Activated CD4-positive, alpha-beta memory T cell treated with anti-CD3 and anti-CD28 coated beads for 36 hours (primary cell): ENCODE data around the gene CEP112. TPM values are rescaled to one million over a fixed set of nuclear protein-coding genes. Genes with fewer than 3 reads are reported as not detected.

Source experiments
- CTCF ChIA-PET: fragments of 350-600 bp; sonication (Branson Sonifier 250); formaldehyde crosslinking; loops from one replicate; lab custom pipeline; 2021; ENCODE audit warnings: antibody characterized with exemption, inconsistent platforms; lab: Charles Lee
- POLR2A ChIA-PET: fragments of 350-600 bp; sonication (Branson Sonifier 250); formaldehyde crosslinking; loops from one replicate; lab custom pipeline; 2021; ENCODE audit warnings: antibody characterized with exemption; lab: Charles Lee
- DNase-seq: peaks from one replicate; pipeline ENCODE4 v3.0.0-alpha.2; 2020
- H3K27ac Mint-ChIP-seq: one replicate; pipeline ENCODE4 v1.8.0; 2021; ENCODE audit warnings: mixed read lengths
- H3K27me3 Mint-ChIP-seq: one replicate; pipeline ENCODE4 v1.8.0; 2021; ENCODE audit warnings: mixed read lengths
- H3K36me3 Mint-ChIP-seq: one replicate; pipeline ENCODE4 v1.8.0; 2021; ENCODE audit warnings: mixed read lengths
- H3K4me1 Mint-ChIP-seq: one replicate; pipeline ENCODE4 v1.8.0; 2021; ENCODE audit warnings: low read depth, mixed read lengths
- H3K4me3 Mint-ChIP-seq: one replicate; pipeline ENCODE4 v1.8.0; 2021; ENCODE audit warnings: mild to moderate bottlenecking, mixed read lengths
- H3K9me3 Mint-ChIP-seq: one replicate; pipeline ENCODE4 v1.8.0; 2021; ENCODE audit warnings: mixed read lengths
- intact Hi-C: fragments of 100-400 bp; cut with micrococcal nuclease; formaldehyde crosslinking; loops from one replicate; pipeline ENCODE4 v1.15.1; 2023
- total RNA-seq, 2 experiments: library from RNA; stranded (reverse); gene quantifications; one replicate each; pipeline ENCODE4 v1.2.3, GENCODE V29; 2021

CEP112 gene
- total RNA-seq, 2 experiments from 2014 or later: 3.3 to 3.7 TPM

DNA sequence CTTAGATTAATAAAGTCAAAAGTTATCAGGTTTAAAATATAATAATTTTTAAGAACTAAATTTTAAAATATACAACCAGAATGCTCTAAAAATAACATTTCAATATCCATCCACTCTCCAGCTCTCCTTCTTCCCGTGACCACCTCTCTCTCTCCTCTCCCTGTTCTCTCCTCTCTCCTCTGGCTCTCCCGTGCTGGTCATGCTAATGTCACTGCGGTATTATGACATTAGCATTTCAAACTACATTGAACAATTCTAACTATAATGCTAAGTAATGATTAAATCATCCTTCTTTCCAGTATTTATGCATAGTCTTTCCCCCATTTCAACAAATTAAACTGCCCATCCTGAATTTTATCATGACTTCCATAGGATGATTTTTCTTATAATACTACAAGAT, 154.7 kb downstream of the CEP112 start:
- Mint-ChIP-seq H3K27ac (no peak overlapping the region), H3K4me3 (no peak overlapping the region), H3K27me3 (no peaks in the 10 kb centered on the region), H3K9me3 (no peaks in the 10 kb centered on the region), H3K4me1 (peaks cover 4% of the 10 kb centered on the region), H3K36me3 (no peaks in the 10 kb centered on the region)
- POLR2A ChIA-PET: no interaction called here
- DNase-seq: no peak
- CTCF ChIA-PET: no interaction called here
- intact Hi-C loops: no loop called here

DNA sequence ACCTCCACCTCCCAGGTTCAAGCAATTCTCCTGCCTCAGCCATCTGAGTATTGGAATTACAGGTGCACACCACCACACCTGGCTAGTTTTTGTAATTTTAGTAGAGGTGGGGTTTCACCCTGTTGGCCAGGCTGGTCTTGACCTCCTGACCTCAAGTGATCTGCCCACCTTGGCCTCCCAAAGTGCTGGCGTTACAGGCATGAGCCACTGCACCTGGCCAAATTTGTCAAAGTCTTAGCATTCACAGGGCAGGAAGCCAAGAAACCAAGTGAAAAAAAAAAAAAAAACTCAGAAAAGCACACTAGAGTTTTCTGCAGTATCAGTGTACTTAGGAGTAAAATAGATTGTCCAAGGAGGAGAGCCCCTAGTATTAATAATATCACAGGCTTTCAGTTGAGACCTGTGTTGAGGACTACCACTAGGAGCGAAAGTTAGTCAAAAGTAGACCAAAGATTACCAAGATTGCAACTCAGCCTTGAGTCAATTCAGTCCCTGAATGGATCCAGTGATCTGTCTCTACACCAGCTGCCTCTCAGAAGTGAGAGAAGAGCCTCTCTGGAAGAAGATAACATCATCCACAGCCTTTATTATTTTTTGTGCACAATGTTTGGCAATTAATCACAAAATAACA, 159.7 kb downstream of the CEP112 start:
- intact Hi-C loops: no loop called here
- H3K4me3 Mint-ChIP-seq: no peak overlapping the region
- H3K4me1 Mint-ChIP-seq: peaks cover 6% of the 10 kb centered on the region
- no peaks in the 10 kb centered on the region for H3K9me3 Mint-ChIP-seq
- no peak overlapping the region for H3K27ac Mint-ChIP-seq
- H3K27me3 Mint-ChIP-seq: no peaks in the 10 kb centered on the region
- DNase-seq: no peak
- ChIA-PET POLR2A (no interaction called here), CTCF (interaction anchor here (1.6 kb wide), 1 partner anchor 800 kb away, joined by 4 read pairs; no protein-coding TSS in a partner anchor)
- no peaks in the 10 kb centered on the region for H3K36me3 Mint-ChIP-seq

DNA sequence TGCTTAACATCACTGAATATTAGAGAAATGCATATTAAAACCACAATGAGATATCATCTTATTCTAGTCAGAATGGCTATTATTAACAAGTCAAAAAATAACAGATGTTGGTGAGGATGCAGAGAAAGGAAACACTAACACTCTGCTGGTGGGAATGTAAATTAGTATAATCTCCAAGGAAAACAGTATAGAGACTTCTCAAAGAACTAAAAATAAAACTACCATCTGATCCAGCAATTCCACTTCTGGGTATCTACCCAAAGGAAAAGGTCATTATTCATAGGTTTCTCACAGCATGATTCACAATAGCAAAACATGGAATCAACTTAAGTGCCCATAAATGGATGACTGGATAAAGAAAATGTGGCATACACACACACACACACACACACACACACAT, 166.4 kb downstream of the CEP112 start:
- Mint-ChIP-seq H3K27me3 (peaks cover 2% of the 10 kb centered on the region), H3K9me3 (peaks cover 24% of the 10 kb centered on the region), H3K36me3 (peaks cover 17% of the 10 kb centered on the region), H3K27ac (no peak overlapping the region), H3K4me1 (no peaks in the 10 kb centered on the region), H3K4me3 (no peak overlapping the region)
- CTCF ChIA-PET: no interaction called here
- no peak for DNase-seq
- intact Hi-C loops: no loop called here
- POLR2A ChIA-PET: no interaction called here

DNA sequence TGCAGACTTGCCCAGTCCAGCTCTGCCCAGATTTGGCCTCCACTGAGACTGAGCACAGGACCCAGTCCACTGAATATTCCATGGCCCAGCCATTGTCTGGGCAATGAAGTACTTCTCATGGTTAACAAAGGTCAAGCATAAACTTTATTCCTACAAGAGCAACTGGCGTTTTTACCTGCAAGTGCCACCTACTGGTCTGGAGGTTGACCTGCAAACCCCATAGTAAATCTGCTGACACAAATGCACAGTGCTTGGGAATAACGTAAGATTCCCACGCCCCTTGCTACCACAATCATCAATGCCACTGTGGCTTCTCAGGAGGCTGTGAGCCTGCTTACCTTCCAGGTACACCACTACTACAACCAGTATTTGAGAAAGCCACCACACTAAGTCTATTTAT, 170.2 kb downstream of the CEP112 start:
- no peak for DNase-seq
- CTCF ChIA-PET: interaction anchor here (0.6 kb wide), 1 partner anchor 136 kb away, joined by 3 read pairs; no protein-coding TSS in a partner anchor
- intact Hi-C loops: no loop called here
- H3K27ac Mint-ChIP-seq: no peak overlapping the region
- no peak overlapping the region for H3K4me3 Mint-ChIP-seq
- POLR2A ChIA-PET: no interaction called here
- H3K36me3 Mint-ChIP-seq: peaks cover 17% of the 10 kb centered on the region
- peaks cover 24% of the 10 kb centered on the region for H3K9me3 Mint-ChIP-seq
- peaks cover 2% of the 10 kb centered on the region for H3K27me3 Mint-ChIP-seq
- no peaks in the 10 kb centered on the region for H3K4me1 Mint-ChIP-seq

GRCh38 chr17:66018786-66019185, 173.1 kb downstream of the CEP112 start:
- CTCF ChIA-PET: no interaction called here
- no peak for DNase-seq
- Mint-ChIP-seq H3K4me3 (no peak overlapping the region), H3K27ac (no peak overlapping the region), H3K27me3 (peaks cover 14% of the 10 kb centered on the region), H3K36me3 (peaks cover 9% of the 10 kb centered on the region), H3K4me1 (no peaks in the 10 kb centered on the region), H3K9me3 (peaks cover 10% of the 10 kb centered on the region)
- POLR2A ChIA-PET: no interaction called here
- intact Hi-C loops: no loop called here

DNA sequence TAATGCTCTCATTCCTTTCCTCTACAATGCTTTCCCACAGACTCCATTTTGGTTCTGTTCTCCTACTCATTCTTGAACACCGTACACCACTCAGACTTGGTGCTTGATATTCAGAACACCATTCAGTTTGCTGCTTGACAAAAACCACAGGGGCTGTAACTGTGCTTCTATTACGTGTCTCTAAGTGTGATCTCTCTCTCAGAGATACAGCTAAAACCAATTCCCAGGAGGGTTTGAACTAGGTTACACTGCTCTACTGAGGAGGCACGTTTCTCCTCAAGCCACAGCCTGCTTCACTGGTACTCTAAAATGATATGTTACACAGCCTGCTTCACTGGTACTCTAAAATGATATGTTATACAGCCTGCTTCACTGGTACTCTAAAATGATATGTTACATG, 175.7 kb downstream of the CEP112 start:
- intact Hi-C loops: no loop called here
- Mint-ChIP-seq H3K27me3 (peaks cover 15% of the 10 kb centered on the region), H3K9me3 (no peaks in the 10 kb centered on the region), H3K27ac (no peak overlapping the region), H3K36me3 (no peaks in the 10 kb centered on the region), H3K4me3 (no peak overlapping the region), H3K4me1 (no peaks in the 10 kb centered on the region)
- DNase-seq: no peak
- ChIA-PET CTCF (no interaction called here), POLR2A (no interaction called here)

GRCh38 chr17:66008680-66009079, 183.3 kb downstream of the CEP112 start:
- Mint-ChIP-seq H3K4me3 (no peak overlapping the region), H3K27ac (no peak overlapping the region), H3K9me3 (peaks cover 9% of the 10 kb centered on the region), H3K4me1 (no peaks in the 10 kb centered on the region), H3K36me3 (no peaks in the 10 kb centered on the region), H3K27me3 (peaks cover 4% of the 10 kb centered on the region)
- no peak for DNase-seq
- intact Hi-C loops: no loop called here
- POLR2A ChIA-PET: no interaction called here
- CTCF ChIA-PET: no interaction called here

DNA sequence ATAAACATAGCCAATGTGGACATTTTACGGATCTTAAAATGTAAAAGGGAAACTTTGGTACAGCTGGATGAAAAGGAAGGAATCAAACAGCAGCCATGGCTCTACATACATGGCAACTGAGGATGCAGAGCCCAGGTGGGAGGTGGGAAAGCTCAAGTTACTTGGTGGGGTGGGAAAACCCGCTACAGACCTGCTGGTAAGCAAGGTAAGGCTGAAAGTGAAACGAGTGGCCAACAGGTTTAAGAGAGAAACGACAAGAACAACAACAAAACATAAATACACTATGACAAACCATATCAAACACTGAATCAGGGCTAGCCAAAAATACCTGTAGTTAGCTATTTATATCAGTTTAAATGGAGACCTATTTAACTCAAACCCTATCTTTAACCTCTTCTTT, 185.3 kb downstream of the CEP112 start:
- H3K36me3 Mint-ChIP-seq: no peaks in the 10 kb centered on the region
- H3K4me3 Mint-ChIP-seq: no peak overlapping the region
- peaks cover 9% of the 10 kb centered on the region for H3K9me3 Mint-ChIP-seq
- H3K4me1 Mint-ChIP-seq: no peaks in the 10 kb centered on the region
- intact Hi-C loops: no loop called here
- ChIA-PET CTCF (no interaction called here), POLR2A (no interaction called here)
- DNase-seq: no peak
- no peaks in the 10 kb centered on the region for H3K27me3 Mint-ChIP-seq
- H3K27ac Mint-ChIP-seq: no peak overlapping the region

DNA sequence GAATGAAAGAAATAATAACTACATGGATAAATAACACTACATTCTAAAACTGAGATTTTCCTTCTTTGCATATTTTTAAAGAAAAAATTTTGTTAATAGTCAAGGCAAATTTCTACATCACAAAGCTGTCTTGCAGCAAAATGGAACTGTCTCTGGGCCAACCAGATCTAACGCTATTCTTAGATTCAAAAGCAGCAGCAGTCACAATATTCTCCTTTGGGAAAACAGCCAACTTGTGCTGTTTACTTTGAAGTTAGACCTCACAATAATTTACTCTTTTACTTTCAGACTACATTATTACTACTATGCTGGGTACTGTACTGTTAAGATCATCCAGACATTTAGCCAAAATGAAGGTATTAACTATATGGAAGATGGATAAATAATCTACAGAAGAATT, 189.1 kb downstream of the CEP112 start:
- POLR2A ChIA-PET: no interaction called here
- Mint-ChIP-seq H3K36me3 (no peaks in the 10 kb centered on the region), H3K27ac (no peak overlapping the region)

DNA sequence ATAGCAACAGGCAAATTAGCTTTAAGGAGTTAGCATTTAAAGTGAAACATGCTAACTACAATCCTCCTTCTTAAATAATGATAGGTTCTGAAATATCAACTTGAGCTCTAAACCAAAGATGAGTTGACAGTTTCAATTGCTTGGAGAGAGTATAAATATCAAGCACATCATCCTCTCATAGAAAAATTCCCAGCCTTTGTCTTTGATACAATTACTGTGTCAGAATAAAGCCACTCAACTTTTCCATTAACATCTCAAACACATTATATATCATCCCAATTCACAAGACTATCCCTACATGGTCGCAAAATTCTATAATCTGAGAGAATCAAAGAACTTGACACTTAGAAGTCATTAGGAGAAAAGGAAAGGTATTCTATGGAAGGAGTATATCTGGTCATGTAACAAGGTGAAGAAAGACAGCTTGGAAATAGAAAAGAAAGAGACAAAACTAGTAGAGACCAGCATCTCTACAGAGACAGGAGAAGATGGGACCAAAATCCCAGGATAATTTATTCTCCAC, 189.8 kb downstream of the CEP112 start:
- no peak for DNase-seq
- intact Hi-C loops: no loop called here
- Mint-ChIP-seq H3K4me3 (no peak overlapping the region), H3K4me1 (no peaks in the 10 kb centered on the region), H3K36me3 (no peaks in the 10 kb centered on the region), H3K27ac (no peak overlapping the region), H3K27me3 (no peaks in the 10 kb centered on the region), H3K9me3 (no peaks in the 10 kb centered on the region)
- ChIA-PET CTCF (no interaction called here), POLR2A (no interaction called here)

More for the DNA sequence above, 189.1 kb downstream of the CEP112 start:
- no peaks in the 10 kb centered on the region for H3K9me3 Mint-ChIP-seq
- no peaks in the 10 kb centered on the region for H3K4me1 Mint-ChIP-seq
- intact Hi-C loops: no loop called here
- DNase-seq: no peak
- H3K4me3 Mint-ChIP-seq: no peak overlapping the region
- CTCF ChIA-PET: no interaction called here
- H3K27me3 Mint-ChIP-seq: no peaks in the 10 kb centered on the region

GRCh38 chr17:66000216-66000615, 191.7 kb downstream of the CEP112 start:
- intact Hi-C loops: no loop called here
- Mint-ChIP-seq H3K27ac (no peak overlapping the region), H3K4me1 (no peaks in the 10 kb centered on the region), H3K36me3 (no peaks in the 10 kb centered on the region), H3K4me3 (no peak overlapping the region), H3K9me3 (peaks cover 3% of the 10 kb centered on the region), H3K27me3 (no peaks in the 10 kb centered on the region)
- ChIA-PET POLR2A (no interaction called here), CTCF (no interaction called here)
- DNase-seq: no peak

DNA sequence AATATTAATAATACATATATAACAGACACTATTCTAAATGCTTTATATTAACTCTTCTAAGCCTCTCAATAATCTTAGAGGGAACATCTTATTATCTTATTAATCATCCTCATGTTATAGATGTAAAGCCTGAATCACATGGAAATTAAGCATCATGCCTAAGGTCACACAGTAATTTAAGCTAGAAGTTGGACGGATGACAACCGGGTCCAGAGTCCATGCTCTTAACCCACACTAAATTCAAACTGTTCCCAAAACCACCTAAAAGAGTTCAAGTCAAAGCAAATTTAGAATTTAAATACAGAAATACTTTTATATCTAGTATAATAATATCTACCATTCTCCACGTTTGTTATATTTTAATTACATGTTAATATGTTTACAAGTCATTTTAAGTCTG, 193.3 kb downstream of the CEP112 start:
- Mint-ChIP-seq H3K36me3 (no peaks in the 10 kb centered on the region), H3K9me3 (peaks cover 3% of the 10 kb centered on the region), H3K4me3 (no peak overlapping the region), H3K4me1 (no peaks in the 10 kb centered on the region), H3K27me3 (no peaks in the 10 kb centered on the region), H3K27ac (no peak overlapping the region)
- ChIA-PET CTCF (no interaction called here), POLR2A (no interaction called here)
- DNase-seq: no peak
- intact Hi-C loops: no loop called here

DNA sequence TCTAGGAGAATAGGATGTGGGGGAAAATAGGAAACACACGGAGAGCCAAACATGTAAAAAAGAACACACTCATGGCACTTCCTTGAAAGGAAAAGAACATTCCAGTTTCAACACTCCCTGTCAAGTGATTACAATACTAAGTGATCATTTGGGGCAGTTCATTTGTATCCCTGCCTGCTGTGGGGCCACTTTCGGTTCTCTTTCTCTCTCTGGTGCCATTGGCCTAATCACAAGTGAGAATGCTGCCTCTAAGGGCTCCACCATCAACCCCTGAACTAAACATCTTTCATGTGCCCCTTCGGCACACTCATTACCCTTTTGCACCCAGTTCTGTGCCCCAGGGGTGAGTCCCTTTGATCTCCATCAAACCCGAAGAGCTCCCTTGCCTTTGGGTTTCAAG, 197.3 kb downstream of the CEP112 start:
- intact Hi-C loops: no loop called here

More for the DNA sequence above, 197.3 kb downstream of the CEP112 start:
- Mint-ChIP-seq H3K36me3 (no peaks in the 10 kb centered on the region), H3K9me3 (peaks cover 3% of the 10 kb centered on the region), H3K4me3 (no peak overlapping the region), H3K4me1 (no peaks in the 10 kb centered on the region), H3K27me3 (no peaks in the 10 kb centered on the region), H3K27ac (no peak overlapping the region)
- ChIA-PET CTCF (no interaction called here), POLR2A (no interaction called here)
- DNase-seq: no peak
